HG02981 (cell line): Measurements from ENCODE around the gene OR52A5.

Experiments used
- ATAC-seq: cut with Tn5 transposase; IDR thresholded peaks from one replicate; pipeline ENCODE4 v1.9.1; 2021; ENCODE audit warnings: mild to moderate bottlenecking, moderate library complexity; ENCODE audit not compliant: unreplicated experiment

Gene OR52A5

GRCh38 chr11:5117588-5117987 lies 20.6 kb downstream of the OR52A5 start:
- no peak for ATAC-seq

- no peak for ATAC-seq
Measured at GRCh38 chr11:5115339-5115738, 22.8 kb downstream of the OR52A5 start.

GRCh38 chr11:5107285-5107684 lies 30.9 kb downstream of the OR52A5 start:
- no peak for ATAC-seq

- ATAC-seq, result no peak
Measured at GRCh38 chr11:5103066-5103465, 35.1 kb downstream of the OR52A5 start.

- no peak for ATAC-seq
Measured at GRCh38 chr11:5102246-5102645, 35.9 kb downstream of the OR52A5 start.

GRCh38 chr11:5096011-5096410 lies 42.1 kb downstream of the OR52A5 start:
- no peak for ATAC-seq

GRCh38 chr11:5092821-5093585 lies 45.2 kb downstream of the OR52A5 start:
- no peak for ATAC-seq

- no peak for ATAC-seq
Measured at GRCh38 chr11:5090668-5091067, 47.5 kb downstream of the OR52A5 start.

GRCh38 chr11:5088556-5088955 lies 49.6 kb downstream of the OR52A5 start:
- no peak for ATAC-seq

- ATAC-seq, result no peak
Measured at GRCh38 chr11:5083602-5084001, 54.6 kb downstream of the OR52A5 start.

GRCh38 chr11:5081405-5081804 lies 56.8 kb downstream of the OR52A5 start:
- ATAC-seq, result no peak
